NCI-H526 treated with DMSO at 0.1 percent for 48 hours (cell line): ENCODE results near the gene PRKAB1.

ENCODE experiments used
- DNase-seq: peaks from one replicate; lab custom pipeline; 2025; lab: John Stamatoyannopoulos, UW

The PRKAB1 gene

GRCh38 chr12:119664642-119665041 is 3.3 kb upstream of the PRKAB1 start:
- DNase-seq: no peak

GRCh38 chr12:119665164-119665929 is 2.6 kb upstream of the PRKAB1 start:
- DNase-seq: no peak

- DNase-seq: no peak
Measured at GRCh38 chr12:119666226-119666795, 1.6 kb upstream of the PRKAB1 start.

GRCh38 chr12:119666900-119667576 is 895 bp upstream of the PRKAB1 start:
- peak; percentile 68 for DNase-seq

GRCh38 chr12:119668324-119668841 is 450 bp downstream of the PRKAB1 start:
- DNase-seq: no peak

GRCh38 chr12:119669744-119670472 is 2.0 kb downstream of the PRKAB1 start:
- DNase-seq: no peak

GRCh38 chr12:119671070-119671469 is 3.1 kb downstream of the PRKAB1 start:
- DNase-seq: no peak

GRCh38 chr12:119672194-119672593 is 4.3 kb downstream of the PRKAB1 start:
- no peak for DNase-seq

GRCh38 chr12:119673634-119674033 is 5.7 kb downstream of the PRKAB1 start:
- DNase-seq: no peak

GRCh38 chr12:119674560-119674959 is 6.6 kb downstream of the PRKAB1 start:
- DNase-seq: no peak

GRCh38 chr12:119676022-119676421 is 8.1 kb downstream of the PRKAB1 start:
- DNase-seq: no peak

GRCh38 chr12:119676573-119676972 is 8.6 kb downstream of the PRKAB1 start:
- no peak for DNase-seq

GRCh38 chr12:119678459-119678858 is 10.5 kb downstream of the PRKAB1 start:
- no peak for DNase-seq

GRCh38 chr12:119679081-119679480 is 11.1 kb downstream of the PRKAB1 start:
- no peak for DNase-seq

- no peak for DNase-seq
Measured at GRCh38 chr12:119679490-119679889, 11.6 kb downstream of the PRKAB1 start.

- no peak for DNase-seq
Measured at GRCh38 chr12:119681111-119681510, 13.2 kb downstream of the PRKAB1 start.

GRCh38 chr12:119681728-119682638 is 14.1 kb downstream of the PRKAB1 start:
- DNase-seq: no peak

GRCh38 chr12:119682639-119683252 is 14.8 kb downstream of the PRKAB1 start:
- DNase-seq: no peak

- DNase-seq: no peak
Measured at GRCh38 chr12:119683413-119683812, 15.5 kb downstream of the PRKAB1 start.

GRCh38 chr12:119683816-119684215 is 15.9 kb downstream of the PRKAB1 start:
- no peak for DNase-seq
